HG03575 (cell line): ENCODE results near the gene TAF7L.
"Not testable (repeated sequence)": the region's sequence is repeated elsewhere in the genome, so short reads cannot be mapped to it uniquely, and the experiment has no call there.

Source experiments
- ATAC-seq: cut with Tn5 transposase; IDR thresholded peaks from one replicate; pipeline ENCODE4 v1.9.1; 2021; ENCODE audit not compliant: unreplicated experiment, insufficient number of reproducible peaks, low FRiP score; ENCODE audit errors: extremely low read depth

The TAF7L gene

GRCh38 chrX:101290957-101291603, at the start of gene TAF7L:
TAF7L (minus strand) TSS chrX:101291334; CDS start chrX:101287543, 3,791 bp downstream.
- ATAC-seq: no peak

DNA sequence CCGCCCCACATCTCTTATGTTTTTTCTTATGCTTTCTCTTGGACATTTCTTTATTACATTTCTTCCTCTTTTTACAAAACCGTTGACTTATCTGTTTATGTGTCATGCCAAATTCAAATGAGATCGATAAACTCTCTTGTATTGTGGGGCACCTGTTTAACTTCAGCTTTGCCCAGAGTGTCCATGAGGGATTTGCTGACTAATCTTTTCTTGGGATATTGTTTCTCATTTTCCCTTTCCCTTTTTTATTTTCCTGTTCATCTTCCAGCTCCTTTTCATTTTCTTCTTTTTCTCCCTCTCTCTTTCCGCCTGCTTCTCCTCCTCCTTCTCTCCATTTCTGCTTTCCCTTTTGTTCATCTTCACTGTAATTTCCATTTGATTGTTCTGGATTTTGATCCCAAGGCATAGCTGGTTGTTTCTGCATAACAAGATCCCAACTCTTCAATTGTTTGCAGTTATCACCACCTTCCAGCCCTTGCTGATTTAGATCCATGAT, 46.7 kb upstream of the TAF7L start:
- ATAC-seq: no peak

DNA sequence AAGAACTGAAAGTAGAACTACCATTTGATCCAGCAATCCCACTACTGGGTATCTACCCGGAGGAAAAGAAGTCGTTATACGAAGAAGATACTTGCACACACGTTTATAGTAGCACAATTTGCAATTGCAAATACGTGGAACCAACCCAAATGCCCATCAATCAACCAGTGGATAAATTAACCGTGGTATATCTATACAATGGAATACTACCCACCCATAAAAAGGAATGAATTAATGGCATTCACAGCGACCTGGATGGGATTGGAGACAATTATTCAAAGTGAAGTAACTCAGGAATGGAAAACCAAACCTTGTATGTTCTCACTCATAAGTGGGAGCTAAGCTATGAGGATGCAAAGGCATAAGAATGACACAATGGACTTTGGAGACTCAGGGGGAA, 43.2 kb upstream of the TAF7L start:
- ATAC-seq: not testable (repeated sequence)

DNA sequence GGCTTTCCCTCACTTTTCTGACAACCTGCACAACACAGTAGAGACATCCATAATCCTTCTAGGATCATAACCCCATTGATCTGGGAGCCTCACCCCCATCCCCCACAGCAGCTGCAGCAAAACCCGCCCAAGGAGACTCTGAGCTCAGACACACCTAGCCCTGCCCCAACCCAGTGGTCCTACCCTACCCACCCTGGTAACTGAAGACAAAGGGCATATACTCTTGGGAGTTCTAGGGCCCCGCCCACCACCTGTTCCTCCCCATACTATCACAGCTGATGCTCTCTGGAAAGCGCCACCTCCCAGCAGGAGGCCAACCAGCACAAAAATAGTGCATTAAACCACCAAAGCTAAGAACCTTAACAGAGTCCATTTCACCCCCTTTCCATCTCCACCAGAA, 35.5 kb upstream of the TAF7L start:
- ATAC-seq: not testable (repeated sequence)

GRCh38 chrX:101303790-101304189, 12.7 kb upstream of the TAF7L start:
- no peak for ATAC-seq

- ATAC-seq: not testable (repeated sequence)
These were observed 4.5 kb upstream of the TAF7L start for GRCh38 chrX:101295603-101296002.

DNA sequence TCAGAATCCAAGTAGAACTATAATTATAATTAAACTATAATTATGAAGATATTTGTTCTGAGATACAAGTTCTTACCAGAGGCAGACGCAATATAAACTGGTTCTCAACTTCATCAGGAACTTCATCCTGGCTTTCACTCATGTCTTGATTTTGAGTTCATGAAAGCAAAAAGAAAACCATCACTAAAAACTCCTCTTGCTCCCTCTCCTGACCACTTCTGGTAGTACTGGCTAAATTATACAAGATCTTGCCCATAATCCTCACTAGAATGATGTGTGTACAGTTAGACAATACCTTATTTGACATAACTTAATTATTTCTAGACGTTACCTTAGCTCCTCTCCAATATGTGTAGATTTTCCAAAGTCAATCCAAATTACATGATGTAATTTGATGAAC, 3.7 kb downstream of the TAF7L start:
- no peak for ATAC-seq

DNA sequence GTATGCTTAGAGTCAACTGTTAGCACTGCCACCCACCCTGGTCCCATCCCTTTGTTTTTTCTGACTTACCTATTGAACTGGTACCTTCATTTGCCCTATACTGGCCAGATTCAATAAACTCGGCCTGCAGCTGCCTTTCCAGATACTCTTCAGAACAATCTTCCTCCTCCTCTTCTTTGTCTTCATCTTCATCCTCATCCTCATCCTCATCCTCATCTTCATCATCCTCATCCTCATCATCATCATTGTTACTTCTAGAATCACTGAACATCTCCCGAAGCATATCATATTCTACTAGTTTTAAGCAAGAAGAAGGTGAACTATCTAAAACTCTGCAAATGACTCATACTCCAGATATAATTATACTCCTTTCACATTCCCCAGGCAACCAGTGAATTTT, 14.9 kb downstream of the TAF7L start:
- ATAC-seq: no peak

GRCh38 chrX:101274198-101274597, 16.9 kb downstream of the TAF7L start:
- no peak for ATAC-seq

DNA sequence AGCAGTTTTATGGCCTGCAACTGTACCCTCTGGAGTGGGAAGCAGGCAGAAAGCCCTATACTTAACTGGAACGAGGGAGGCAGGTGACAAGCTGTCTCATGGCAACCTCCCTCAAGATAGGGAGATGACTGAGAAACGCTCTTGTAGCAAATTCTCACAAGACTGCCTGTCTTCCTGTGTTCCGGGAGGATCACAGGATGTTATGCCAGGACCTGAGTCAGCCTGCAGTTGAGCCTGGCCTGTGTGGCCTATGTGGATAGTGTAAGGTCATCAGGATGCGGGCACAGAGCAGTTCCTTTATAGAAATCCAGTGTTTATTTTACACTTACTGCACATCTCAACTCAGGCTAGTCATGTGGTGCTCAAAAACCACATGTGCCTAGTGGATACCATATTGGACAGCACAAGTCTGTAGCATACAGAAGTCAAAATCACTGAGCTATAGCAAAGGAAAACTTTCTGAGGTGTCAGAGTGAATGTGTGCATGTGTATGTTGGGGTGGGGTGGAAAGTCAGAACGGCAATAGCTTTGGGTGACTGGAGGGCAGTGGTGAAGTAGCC, 25.2 kb downstream of the TAF7L start:
- no peak for ATAC-seq

DNA sequence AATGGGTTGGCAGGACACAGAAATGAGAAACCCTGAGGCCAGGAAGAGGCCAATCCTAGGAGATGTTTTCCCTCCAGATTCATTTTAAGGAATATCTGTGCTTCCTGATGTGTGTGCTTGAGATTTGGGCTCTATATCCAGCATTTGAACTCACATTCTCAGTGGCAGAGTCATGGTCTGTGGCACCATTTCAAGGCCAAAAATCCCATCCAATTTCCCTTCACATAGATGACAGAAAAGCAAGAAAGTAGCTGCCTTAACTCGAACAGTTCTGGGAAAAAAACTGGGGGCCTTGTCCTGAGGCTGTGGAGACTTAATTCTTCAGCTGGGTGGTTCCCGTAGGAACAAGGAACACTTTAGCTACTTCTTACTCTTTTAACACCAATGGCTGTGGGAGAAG, 27.4 kb downstream of the TAF7L start:
- ATAC-seq: no peak

DNA sequence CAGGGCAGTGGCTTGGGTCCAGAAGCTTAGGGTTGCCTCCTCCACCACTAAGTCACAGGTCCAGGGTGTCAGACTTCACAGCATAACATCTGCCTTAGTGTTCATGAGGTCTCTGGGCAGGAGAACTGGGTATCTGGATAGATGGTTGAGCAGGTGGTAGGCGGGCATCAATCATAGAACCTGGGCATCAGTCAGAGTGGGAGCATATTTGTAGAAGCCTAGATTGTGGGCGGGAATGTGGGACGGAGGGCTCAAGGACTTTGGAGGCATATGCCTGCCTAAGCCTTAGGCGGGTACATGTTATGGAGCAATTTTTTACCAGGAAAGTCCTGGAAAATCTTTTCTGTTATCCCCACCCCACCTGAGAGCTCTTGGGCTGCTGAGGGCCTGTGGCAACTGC, 28.5 kb downstream of the TAF7L start:
- no peak for ATAC-seq

DNA sequence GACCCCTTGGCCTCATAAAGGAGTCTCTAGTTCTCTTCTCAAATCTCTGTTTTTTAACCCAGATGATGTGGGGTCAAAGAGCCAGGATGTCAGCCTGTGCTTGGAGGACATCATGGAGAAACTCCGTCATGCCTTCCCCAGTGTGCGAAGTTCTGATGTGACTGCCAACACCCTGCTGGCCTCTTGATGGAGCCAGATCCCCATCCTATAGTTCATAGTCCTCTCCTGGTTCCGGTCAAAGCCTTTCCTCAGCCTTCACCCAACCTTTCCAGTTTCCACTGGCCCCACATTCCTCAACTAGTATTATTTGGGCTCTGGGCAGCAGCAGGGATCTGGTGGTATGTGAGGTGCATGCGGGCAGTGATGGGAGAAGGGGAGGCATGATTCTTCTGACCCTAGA, 30.7 kb downstream of the TAF7L start:
- no peak for ATAC-seq

DNA sequence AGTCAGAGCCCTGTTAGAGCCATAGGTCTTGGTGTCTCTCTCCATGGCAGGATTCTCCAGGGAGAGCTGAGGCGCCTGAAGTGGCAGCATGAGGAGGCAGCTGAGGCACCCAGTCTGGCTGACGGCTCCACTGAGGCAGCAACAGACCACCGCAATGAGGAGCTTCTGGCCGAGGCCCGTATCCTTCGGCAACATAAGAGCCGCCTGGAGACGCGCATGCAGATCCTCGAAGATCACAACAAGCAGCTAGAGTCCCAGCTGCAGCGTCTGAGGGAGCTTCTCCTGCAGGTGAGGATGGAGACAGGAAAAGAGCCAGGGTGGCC, 32.9 kb downstream of the TAF7L start:
- ATAC-seq: no peak

- ATAC-seq: no peak
These were observed 33.5 kb downstream of the TAF7L start for GRCh38 chrX:101257448-101258258.

DNA sequence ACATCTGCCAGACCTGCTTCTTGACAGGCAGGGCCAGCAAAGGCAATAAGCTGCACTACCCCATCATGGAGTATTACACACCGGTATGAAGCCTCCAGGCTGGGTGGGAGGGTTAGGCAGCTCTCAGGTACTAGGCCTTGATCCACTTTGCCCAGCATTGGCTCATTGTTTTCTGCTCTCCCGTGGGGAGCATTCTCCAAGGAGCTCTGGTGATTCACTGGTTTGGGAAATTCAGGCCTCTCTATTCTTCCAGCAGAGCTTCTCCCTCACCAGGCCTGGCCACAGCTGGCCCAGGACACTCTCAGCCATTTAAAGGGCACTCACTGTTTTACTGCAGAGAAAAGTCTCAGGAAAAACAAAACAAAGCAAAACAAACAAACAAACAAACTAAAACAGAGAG, 38.5 kb downstream of the TAF7L start:
- ATAC-seq: no peak

DNA sequence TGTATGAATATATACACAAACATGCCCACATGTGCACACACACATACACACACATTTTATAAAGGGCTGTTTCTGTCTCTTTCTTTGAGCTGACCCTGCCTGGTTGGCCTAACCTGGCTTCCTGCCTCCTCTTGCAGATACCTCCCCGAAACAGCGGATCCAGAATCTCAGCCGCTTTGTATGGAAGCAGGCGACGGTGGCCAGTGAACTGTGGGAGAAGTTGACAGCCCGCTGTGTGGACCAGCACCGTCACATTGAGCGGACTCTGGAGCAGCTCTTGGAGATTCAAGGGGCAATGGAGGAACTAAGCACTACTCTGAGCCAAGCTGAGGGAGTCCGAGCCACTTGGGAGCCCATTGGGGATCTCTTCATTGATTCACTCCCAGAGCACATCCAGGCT, 49.6 kb downstream of the TAF7L start:
- ATAC-seq: no peak

GRCh38 chrX:101237041-101237440, 54.1 kb downstream of the TAF7L start:
- no peak for ATAC-seq

GRCh38 chrX:101232316-101232715, 58.8 kb downstream of the TAF7L start:
- ATAC-seq: no peak

DNA sequence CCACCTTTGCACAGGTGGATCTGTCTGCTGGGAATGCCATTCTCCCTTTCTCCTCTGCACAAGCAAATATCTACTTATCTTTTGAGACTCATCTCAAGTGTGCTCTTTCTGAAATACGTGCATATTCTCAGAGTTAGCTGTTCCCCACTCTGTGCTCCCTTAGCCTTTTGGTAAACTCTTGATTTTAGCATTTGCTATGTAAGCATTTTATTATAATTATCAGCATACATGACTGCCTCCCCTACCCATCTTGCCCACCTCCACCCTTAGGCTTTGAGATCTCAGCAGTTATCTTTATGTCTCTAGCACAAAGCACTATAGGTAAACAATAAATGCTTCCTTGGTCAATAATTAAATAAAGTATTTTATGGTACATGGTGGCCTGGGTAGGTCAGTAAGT, 60.1 kb downstream of the TAF7L start:
- ATAC-seq: no peak
